Measurements from ENCODE around the gene TRIM24.
A peak's percentile ranks its signal among the peaks of the same experiment; 100 is the strongest.
"Not testable (repeated sequence)": the region's sequence is repeated elsewhere in the genome, so short reads cannot be mapped to it uniquely, and the experiment has no call there.

Gene TRIM24

DNA sequence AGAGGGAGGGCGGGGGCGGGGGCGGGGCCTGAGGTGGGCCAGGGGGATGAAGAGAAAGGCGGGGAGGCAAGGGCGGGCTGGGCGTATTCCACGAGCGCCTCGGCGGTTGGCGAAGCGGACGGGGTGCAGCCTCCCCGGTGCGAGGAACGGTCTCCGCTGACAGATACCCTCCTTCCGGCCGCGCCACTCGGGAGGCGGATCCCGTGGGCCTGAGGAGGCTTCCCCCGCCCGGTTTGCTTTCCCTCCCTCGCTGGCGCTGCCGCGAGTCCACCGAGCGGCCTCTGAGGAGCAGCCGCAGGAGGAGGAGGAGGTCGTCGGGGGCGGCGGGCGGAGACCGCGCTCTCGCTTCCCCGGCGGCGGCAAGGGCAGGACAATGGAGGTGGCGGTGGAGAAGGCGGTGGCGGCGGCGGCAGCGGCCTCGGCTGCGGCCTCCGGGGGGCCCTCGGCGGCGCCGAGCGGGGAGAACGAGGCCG lies at the start of gene TRIM24:
Gene TRIM24 (plus strand): TSS at position 84 of the 473 bp plus-strand sequence. CDS start 290 bp downstream, at position 374.
- DNase-seq (ENCODE audit: low read depth): no peak

DNA sequence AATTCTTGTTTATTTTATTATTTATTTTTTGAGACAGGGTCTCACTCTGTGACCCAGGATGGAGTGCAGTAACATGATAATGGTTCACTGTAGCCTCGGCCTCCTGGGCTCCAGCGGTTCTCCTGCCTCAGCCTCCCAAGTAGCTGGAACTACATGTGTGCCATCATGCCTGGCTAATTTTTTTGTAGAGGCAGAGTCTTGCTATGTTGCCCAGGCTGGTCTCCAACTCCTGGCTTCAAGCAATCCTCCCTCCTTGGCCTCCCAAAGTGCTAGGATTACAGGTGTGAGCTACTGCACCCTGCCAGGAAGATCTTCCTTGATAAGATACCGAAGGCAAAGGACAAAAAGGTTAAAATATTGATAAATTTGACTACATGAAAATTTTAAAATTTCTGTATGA lies 48.0 kb upstream of the TRIM24 start:
- DNase-seq (ENCODE audit: low read depth): not testable (repeated sequence)

DNA sequence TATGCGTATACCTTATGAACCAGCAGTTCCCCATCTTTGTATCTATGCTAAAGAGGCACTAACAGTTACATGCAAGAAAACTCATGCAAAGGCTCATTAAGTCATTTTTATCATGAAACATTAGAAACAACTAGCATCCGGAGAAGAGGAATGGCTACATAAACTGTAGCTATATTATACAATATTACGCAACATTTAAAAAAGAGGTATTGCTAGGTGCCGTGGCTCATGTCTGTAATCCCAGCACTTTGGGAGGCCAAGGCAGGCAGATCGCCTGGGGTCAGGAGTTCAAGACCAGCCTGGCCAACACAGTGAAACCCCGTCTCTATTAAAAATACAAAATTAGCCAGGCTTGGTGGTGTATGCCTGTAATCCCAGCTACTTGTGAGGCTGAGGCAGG lies 47.1 kb upstream of the TRIM24 start:
- DNase-seq (ENCODE audit: low read depth): not testable (repeated sequence)

GRCh38 chr7:138417078-138417700 lies 42.9 kb upstream of the TRIM24 start:
- DNase-seq (ENCODE audit: low read depth): no peak

GRCh38 chr7:138417764-138418163 lies 42.3 kb upstream of the TRIM24 start:
- no peak for DNase-seq (ENCODE audit: low read depth)

GRCh38 chr7:138418403-138418802 lies 41.7 kb upstream of the TRIM24 start:
- DNase-seq (ENCODE audit: low read depth): not testable (repeated sequence)

- DNase-seq (ENCODE audit: low read depth): no peak
Observed at GRCh38 chr7:138425026-138425425, 35.0 kb upstream of the TRIM24 start.

GRCh38 chr7:138429577-138430250 lies 30.3 kb upstream of the TRIM24 start:
- DNase-seq (ENCODE audit: low read depth): no peak

GRCh38 chr7:138431517-138431916 lies 28.5 kb upstream of the TRIM24 start:
- DNase-seq (ENCODE audit: low read depth): no peak

- no peak for DNase-seq (ENCODE audit: low read depth)
Observed at GRCh38 chr7:138433583-138434443, 26.2 kb upstream of the TRIM24 start.

DNA sequence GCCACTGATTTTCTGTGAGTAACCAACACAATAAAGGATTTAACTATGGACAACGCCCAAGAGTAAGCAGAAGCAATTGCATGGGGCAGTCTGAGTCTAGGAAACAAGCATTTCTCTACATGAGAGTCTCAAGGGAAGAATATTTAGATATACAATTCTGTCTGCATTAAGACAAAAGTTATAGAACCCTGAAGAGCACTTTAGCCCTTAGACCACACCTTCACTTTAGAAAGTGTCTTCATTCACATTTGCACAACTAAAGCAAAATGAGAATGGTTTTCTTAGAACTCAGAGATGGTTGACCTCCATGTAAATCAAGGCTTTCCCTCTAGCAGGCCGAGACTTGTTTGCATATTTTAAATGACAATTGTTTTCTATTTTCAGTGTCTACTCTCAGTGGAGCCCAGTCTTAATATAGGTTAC lies 25.5 kb upstream of the TRIM24 start:
- DNase-seq (ENCODE audit: low read depth): no peak

GRCh38 chr7:138435231-138435919 lies 24.7 kb upstream of the TRIM24 start:
- DNase-seq (ENCODE audit: low read depth): no peak

DNA sequence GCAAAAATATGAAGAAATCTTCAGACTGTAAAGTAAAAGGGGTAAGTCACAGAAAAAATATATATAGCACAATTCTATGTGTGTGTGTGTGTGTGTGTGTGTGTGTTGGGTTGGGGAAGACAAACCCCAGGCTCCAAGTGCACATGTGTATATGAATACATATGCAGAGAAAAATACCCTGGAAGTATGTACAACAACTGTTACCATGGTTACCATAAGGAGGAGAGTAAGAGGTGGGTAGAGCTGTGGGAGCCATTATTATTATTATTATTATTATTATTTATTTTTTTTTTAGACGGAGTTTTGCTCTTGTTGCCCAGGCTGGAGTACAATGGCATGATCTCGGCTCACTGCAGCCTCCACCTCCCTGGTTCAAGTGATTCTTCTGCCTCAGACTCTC lies 23.7 kb upstream of the TRIM24 start:
- no peak for DNase-seq (ENCODE audit: low read depth)

- DNase-seq (ENCODE audit: low read depth): no peak
Observed at GRCh38 chr7:138440460-138440859, 19.6 kb upstream of the TRIM24 start.

DNA sequence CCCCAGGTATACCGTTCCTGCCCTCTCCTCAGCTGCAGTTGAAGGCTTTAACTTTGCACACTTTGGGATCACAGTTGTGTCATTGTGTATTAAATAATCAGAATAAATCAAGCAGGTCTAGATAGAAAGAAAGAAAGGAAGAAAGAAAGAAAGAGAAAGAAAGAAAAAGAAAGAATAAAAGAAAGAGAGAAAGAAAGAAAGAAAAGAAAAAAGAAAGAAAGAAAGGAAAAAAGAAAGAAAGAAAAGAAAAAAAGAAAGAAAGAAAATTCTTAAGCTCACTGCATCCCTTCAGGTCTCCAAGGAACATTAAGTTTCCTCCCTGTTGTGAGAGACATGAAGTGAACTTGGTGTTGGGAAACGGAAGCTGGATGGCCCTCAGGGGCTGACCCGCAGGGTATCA lies 17.2 kb upstream of the TRIM24 start:
- DNase-seq (ENCODE audit: low read depth): no peak

GRCh38 chr7:138449580-138449979 lies 10.5 kb upstream of the TRIM24 start:
- DNase-seq (ENCODE audit: low read depth): peak; percentile 11

- DNase-seq (ENCODE audit: low read depth): no peak
Observed at GRCh38 chr7:138455609-138456008, 4.5 kb upstream of the TRIM24 start.

GRCh38 chr7:138456220-138456619 lies 3.8 kb upstream of the TRIM24 start:
- DNase-seq (ENCODE audit: low read depth): no peak

GRCh38 chr7:138458576-138459412 lies 1.3 kb upstream of the TRIM24 start:
- no peak for DNase-seq (ENCODE audit: low read depth)

- DNase-seq (ENCODE audit: low read depth): peak; percentile 97
Observed at GRCh38 chr7:138459413-138460175, 465 bp upstream of the TRIM24 start.
